IPS-18a (cell line): ENCODE data around the gene FAM120A.

Experiments
- H3K27ac ChIP-seq: one replicate; pipeline ENCODE4 v1.5.1; 2013; ENCODE audit warnings: low read length
- H3K27me3 ChIP-seq: one replicate; pipeline ENCODE4 v1.6.1; 2013; ENCODE audit warnings: mild to moderate bottlenecking, low read length; ENCODE audit not compliant: control insufficient read depth, insufficient read depth
- H3K36me3 ChIP-seq: one replicate; pipeline ENCODE4 v1.6.1; 2013; ENCODE audit warnings: low read depth, low read length; ENCODE audit not compliant: control insufficient read depth
- H3K4me1 ChIP-seq: one replicate; pipeline ENCODE4 v1.6.1; 2013; ENCODE audit warnings: low read depth, low read length; ENCODE audit not compliant: control insufficient read depth
- H3K4me3 ChIP-seq: one replicate; pipeline ENCODE4 v1.5.1; 2013; ENCODE audit warnings: low read length
- H3K9ac ChIP-seq: one replicate; pipeline ENCODE4 v1.6.1; 2013; ENCODE audit warnings: mild to moderate bottlenecking, low read length, moderate library complexity
- H3K9me3 ChIP-seq: one replicate; pipeline ENCODE4 v1.6.1; 2013; ENCODE audit warnings: low read depth, low read length; ENCODE audit not compliant: control insufficient read depth

Gene FAM120A

DNA sequence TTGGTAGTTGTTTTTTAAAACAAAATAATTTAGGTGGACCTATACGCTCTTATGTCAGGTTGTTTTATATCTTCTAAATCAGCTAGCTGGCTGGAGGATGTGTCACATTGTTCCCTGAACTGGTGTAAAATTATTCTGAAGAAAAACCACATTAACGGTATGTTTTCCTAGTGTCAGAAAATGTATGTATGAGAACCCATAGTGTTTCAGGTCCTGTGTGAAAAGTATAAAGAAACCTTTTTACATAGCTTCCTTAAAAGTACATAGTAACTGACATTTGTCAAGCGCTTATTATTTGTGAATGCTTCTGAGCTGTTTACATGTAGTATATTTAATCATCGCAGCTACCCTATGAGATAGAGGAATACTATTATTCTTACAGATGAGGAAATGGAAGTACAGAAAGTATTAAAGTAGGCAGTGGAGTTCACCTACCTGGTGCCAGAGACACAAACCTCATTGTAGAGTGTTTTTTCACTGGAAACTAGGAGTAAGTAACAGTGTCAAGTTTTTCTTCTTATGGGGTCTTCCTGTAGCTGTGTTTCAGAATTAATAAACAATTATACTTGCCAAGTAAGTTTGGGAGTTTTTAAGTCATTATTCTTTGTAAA, 12.3 kb downstream of the FAM120A start:
- no peak overlapping the region for H3K9ac ChIP-seq
- no peak overlapping the region for H3K4me3 ChIP-seq
- no peaks in the 10 kb centered on the region for H3K36me3 ChIP-seq
- H3K27me3 ChIP-seq = no peaks in the 10 kb centered on the region
- H3K27ac ChIP-seq = no peak overlapping the region
- no peaks in the 10 kb centered on the region for H3K9me3 ChIP-seq
- peaks cover 43% of the 10 kb centered on the region for H3K4me1 ChIP-seq

GRCh38 chr9:93464395-93464794, 12.9 kb downstream of the FAM120A start:
- Histone ChIP-seq H3K4me3 (peak overlapping the region; percentile 3), H3K9ac (no peak overlapping the region), H3K36me3 (no peaks in the 10 kb centered on the region), H3K27me3 (no peaks in the 10 kb centered on the region), H3K9me3 (no peaks in the 10 kb centered on the region), H3K27ac (no peak overlapping the region), H3K4me1 (peaks cover 48% of the 10 kb centered on the region)

GRCh38 chr9:93464876-93465275, 13.4 kb downstream of the FAM120A start:
- Histone ChIP-seq H3K4me3 (peak overlapping the region; percentile 3), H3K4me1 (peaks cover 45% of the 10 kb centered on the region), H3K27ac (no peak overlapping the region), H3K27me3 (no peaks in the 10 kb centered on the region), H3K36me3 (no peaks in the 10 kb centered on the region), H3K9me3 (no peaks in the 10 kb centered on the region), H3K9ac (no peak overlapping the region)

DNA sequence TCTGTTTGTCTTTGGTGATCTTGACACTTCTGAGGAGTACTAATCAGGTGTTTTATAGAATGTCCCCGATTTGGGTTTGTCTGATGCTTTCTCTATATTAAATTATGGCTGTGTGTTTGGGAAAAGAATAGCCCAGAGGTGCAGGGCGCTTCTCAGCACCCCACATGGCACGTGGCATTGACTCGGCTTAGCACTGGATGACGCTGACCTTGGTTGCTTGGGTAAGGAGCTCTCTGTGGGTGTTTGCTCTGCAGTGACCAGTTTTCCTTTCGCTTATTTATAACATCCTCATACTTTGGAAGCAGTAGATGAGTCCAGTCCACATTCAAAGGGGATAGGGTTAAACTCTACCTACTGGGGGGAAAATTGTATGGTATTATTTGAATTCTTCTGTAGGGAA, 14.4 kb downstream of the FAM120A start:
- Histone ChIP-seq H3K27ac (no peak overlapping the region), H3K4me3 (no peak overlapping the region), H3K9ac (no peak overlapping the region), H3K4me1 (peaks cover 41% of the 10 kb centered on the region), H3K27me3 (no peaks in the 10 kb centered on the region), H3K36me3 (no peaks in the 10 kb centered on the region), H3K9me3 (no peaks in the 10 kb centered on the region)

DNA sequence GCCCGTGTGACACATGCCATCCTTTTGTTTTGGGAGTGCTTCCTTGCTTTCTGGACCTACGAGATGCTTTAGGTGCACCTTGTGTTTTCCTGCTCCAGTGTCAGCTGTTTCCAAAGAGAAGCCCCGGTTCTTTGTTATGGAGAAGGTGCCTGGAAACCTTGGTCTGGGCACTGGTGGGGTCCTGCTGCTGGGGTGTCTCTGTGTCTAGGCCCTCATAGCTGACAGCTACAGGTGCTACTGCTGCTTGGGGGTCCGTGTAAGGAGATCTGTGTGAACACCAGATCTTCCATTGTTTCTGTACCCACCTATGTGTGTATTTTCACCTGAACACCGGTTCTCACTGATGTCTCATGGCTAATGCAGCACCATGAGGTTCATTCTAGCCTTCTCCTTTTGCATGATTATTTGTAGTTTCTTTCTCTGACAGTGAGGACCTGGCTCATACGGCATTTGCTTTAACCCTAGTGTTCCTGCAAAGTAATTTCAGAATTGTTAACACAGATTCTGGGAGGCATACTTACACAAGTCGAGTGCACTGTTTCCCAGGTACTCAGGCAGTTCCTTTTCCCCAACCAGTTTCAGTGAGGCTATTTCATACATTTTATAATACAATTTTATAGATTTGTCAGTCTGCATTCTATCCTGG, 15.1 kb downstream of the FAM120A start:
- H3K36me3 ChIP-seq = peaks cover 6% of the 10 kb centered on the region
- no peaks in the 10 kb centered on the region for H3K9me3 ChIP-seq
- H3K27ac ChIP-seq = no peak overlapping the region
- H3K4me1 ChIP-seq = peaks cover 38% of the 10 kb centered on the region
- no peak overlapping the region for H3K4me3 ChIP-seq
- H3K27me3 ChIP-seq = no peaks in the 10 kb centered on the region
- no peak overlapping the region for H3K9ac ChIP-seq

DNA sequence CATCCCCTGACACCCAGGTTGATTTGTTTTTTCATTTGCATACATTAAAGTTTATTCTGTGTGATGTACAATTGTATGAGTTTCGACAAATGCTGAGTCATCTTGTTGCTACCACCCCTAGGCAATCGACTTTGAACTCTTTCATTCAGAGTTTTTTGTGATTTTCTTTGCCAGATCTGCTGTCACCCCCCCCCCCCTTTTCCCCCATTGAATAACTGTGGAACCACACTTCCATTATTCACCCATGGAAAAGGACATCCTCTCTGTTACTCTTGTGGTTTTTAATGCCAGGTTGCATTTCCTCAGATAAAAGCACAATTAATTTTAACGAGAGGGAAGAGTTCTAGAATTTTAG, 15.6 kb downstream of the FAM120A start:
- no peaks in the 10 kb centered on the region for H3K27me3 ChIP-seq
- H3K27ac ChIP-seq = no peak overlapping the region
- H3K9ac ChIP-seq = no peak overlapping the region
- H3K36me3 ChIP-seq = peaks cover 7% of the 10 kb centered on the region
- H3K4me1 ChIP-seq = peaks cover 38% of the 10 kb centered on the region
- H3K9me3 ChIP-seq = no peaks in the 10 kb centered on the region
- no peak overlapping the region for H3K4me3 ChIP-seq

GRCh38 chr9:93467462-93467861, 16.0 kb downstream of the FAM120A start:
- Histone ChIP-seq H3K27me3 (no peaks in the 10 kb centered on the region), H3K4me3 (no peak overlapping the region), H3K9ac (no peak overlapping the region), H3K27ac (no peak overlapping the region), H3K9me3 (no peaks in the 10 kb centered on the region), H3K36me3 (peaks cover 7% of the 10 kb centered on the region), H3K4me1 (peaks cover 38% of the 10 kb centered on the region)

DNA sequence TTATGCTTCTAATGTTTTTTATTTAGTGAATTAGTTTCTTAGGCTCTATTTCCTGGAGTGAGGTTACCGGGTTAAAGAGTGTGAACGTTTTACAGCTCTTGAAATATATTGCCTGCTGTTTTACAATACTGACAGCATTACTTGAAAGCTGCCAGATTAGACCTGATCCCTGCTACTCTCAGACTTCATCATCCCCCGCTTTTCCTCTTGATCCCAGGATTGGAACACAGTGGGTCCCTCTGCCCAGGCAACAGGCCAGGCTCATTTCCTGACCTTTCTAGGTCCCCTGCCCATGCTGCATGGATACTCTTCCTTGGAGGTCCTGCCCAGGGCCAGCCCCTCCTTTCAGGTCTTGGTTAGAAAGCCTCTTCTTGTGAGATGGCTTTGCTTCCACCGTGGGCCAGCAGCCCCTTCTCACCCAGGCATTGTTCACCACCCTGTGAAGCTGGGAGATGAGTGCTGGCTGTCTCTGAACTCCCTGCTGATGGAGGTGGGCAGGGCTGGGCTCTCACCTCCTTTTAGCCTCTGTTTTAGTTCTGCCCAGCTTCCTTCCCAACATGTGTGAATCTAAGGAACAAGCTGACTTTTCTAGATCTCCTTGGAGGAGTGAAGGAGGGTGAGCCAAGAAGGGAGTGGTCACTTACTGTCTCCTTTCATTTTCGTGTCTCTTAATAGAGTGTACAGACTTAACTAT, 17.4 kb downstream of the FAM120A start:
- Histone ChIP-seq H3K27ac (no peak overlapping the region), H3K9ac (no peak overlapping the region)

DNA sequence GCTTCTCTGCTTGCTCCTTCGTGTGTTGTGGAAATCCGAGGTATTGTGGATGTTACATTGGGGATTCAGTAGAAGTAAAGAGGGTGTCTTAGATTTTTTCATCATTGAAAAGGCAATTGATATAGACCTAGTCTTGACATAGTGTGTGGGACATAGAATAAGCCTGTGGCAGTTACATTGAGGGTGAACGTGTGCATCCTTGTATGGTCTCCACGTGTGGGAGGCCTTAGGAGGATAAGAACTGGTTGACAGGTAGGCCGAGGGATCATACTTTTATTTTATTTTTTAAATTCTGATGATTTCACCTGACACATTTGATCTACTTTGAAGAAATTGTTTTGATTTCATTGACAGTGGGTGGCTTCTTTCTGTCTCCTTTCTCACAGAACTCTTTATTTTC, 18.9 kb downstream of the FAM120A start:
- H3K9me3 ChIP-seq = no peaks in the 10 kb centered on the region
- no peaks in the 10 kb centered on the region for H3K27me3 ChIP-seq
- H3K4me1 ChIP-seq = peaks cover 25% of the 10 kb centered on the region
- H3K4me3 ChIP-seq = no peak overlapping the region
- H3K27ac ChIP-seq = no peak overlapping the region
- peaks cover 7% of the 10 kb centered on the region for H3K36me3 ChIP-seq
- no peak overlapping the region for H3K9ac ChIP-seq

More for the DNA sequence above, 17.4 kb downstream of the FAM120A start:
- Histone ChIP-seq H3K9me3 (no peaks in the 10 kb centered on the region), H3K27me3 (no peaks in the 10 kb centered on the region), H3K4me3 (no peak overlapping the region), H3K4me1 (peaks cover 38% of the 10 kb centered on the region), H3K36me3 (peaks cover 7% of the 10 kb centered on the region)

DNA sequence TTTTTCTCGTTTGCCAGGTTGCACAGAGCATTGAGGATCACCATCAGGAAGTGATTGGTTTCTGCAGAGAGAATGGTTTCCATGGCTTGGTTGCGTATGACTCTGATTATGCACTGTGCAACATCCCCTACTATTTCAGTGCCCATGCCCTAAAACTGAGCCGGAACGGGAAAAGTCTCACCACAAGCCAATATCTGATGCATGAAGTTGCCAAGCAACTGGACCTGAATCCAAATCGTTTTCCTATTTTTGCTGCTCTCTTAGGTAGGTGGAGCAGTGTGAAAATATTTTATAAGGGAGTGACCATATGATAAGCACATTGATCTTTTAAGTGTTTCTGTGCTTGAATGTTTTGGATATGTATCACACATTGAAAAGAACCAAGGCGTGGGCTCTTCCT, 19.6 kb downstream of the FAM120A start:
- Histone ChIP-seq H3K4me3 (no peak overlapping the region), H3K4me1 (peaks cover 19% of the 10 kb centered on the region), H3K36me3 (peaks cover 9% of the 10 kb centered on the region), H3K9ac (no peak overlapping the region), H3K27me3 (no peaks in the 10 kb centered on the region), H3K27ac (no peak overlapping the region), H3K9me3 (no peaks in the 10 kb centered on the region)

GRCh38 chr9:93473411-93473810, 21.9 kb downstream of the FAM120A start:
- Histone ChIP-seq H3K4me3 (no peak overlapping the region), H3K27me3 (no peaks in the 10 kb centered on the region), H3K27ac (no peak overlapping the region), H3K9me3 (no peaks in the 10 kb centered on the region), H3K4me1 (peaks cover 8% of the 10 kb centered on the region), H3K36me3 (peaks cover 17% of the 10 kb centered on the region), H3K9ac (no peak overlapping the region)

DNA sequence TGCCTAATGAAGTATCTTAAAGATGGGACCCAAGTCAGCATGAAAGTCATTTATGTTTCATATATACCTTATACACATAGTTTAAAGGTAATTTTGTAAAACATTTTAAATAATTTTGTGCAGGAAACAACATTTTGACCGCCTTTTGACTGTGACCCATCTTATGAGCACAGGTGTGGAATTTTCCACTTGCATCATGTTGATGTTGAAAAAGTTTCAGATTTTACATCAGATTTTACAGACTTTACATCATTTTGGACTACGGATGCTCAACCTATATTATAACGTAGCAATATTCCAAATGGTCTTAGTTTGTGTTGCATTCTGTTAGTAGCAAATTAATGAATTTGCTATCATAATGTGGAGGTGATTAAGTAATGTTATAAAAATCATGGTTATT, 23.6 kb downstream of the FAM120A start:
- no peak overlapping the region for H3K27ac ChIP-seq
- H3K36me3 ChIP-seq = peaks cover 17% of the 10 kb centered on the region
- no peaks in the 10 kb centered on the region for H3K9me3 ChIP-seq
- H3K4me1 ChIP-seq = peaks cover 3% of the 10 kb centered on the region
- H3K27me3 ChIP-seq = no peaks in the 10 kb centered on the region
- H3K4me3 ChIP-seq = no peak overlapping the region
- H3K9ac ChIP-seq = no peak overlapping the region
